Activated CD4-positive, alpha-beta T cell treated with anti-CD3 and anti-CD28 coated beads, Interleukin-2, amount 10 ng/mL, durations not matched to agents 7 days and 5 days (primary cell): ENCODE measurements around the gene PBX1. TPM values are rescaled to one million over a fixed set of nuclear protein-coding genes. Genes with fewer than 3 reads are reported as not detected.

Source experiments
- CTCF ChIA-PET: fragments of 350-600 bp; sonication (Branson Sonifier 250); formaldehyde crosslinking; loops from one replicate; lab custom pipeline; 2021; ENCODE audit warnings: antibody characterized with exemption; lab: Charles Lee
- POLR2A ChIA-PET: fragments of 350-600 bp; sonication (Branson Sonifier 250); formaldehyde crosslinking; loops from one replicate; lab custom pipeline; 2021; ENCODE audit warnings: antibody characterized with exemption; lab: Charles Lee
- DNase-seq: peaks from one replicate; pipeline ENCODE4 v3.0.0-alpha.2; 2020
- H3K27ac Mint-ChIP-seq: one replicate; pipeline ENCODE4 v1.8.0; 2021; ENCODE audit warnings: mild to moderate bottlenecking, moderate library complexity, mixed read lengths
- H3K27me3 Mint-ChIP-seq: one replicate; pipeline ENCODE4 v1.8.0; 2021; ENCODE audit warnings: mixed read lengths
- H3K36me3 Mint-ChIP-seq: one replicate; pipeline ENCODE4 v1.8.0; 2021; ENCODE audit warnings: low read depth, mixed read lengths
- H3K4me1 Mint-ChIP-seq: one replicate; pipeline ENCODE4 v1.8.0; 2021; ENCODE audit warnings: mixed read lengths
- H3K4me3 Mint-ChIP-seq: one replicate; pipeline ENCODE4 v1.8.0; 2021; ENCODE audit warnings: mild to moderate bottlenecking, moderate library complexity, mixed read lengths
- H3K9me3 Mint-ChIP-seq: one replicate; pipeline ENCODE4 v1.8.0; 2021; ENCODE audit warnings: mixed read lengths
- total RNA-seq, 2 experiments: library from RNA; stranded (reverse); gene quantifications; one replicate each; pipeline ENCODE4 v1.2.3, GENCODE V29; 2021

PBX1 gene
- total RNA-seq, 2 experiments from 2014 or later = 0.12 to 0.15 TPM

DNA sequence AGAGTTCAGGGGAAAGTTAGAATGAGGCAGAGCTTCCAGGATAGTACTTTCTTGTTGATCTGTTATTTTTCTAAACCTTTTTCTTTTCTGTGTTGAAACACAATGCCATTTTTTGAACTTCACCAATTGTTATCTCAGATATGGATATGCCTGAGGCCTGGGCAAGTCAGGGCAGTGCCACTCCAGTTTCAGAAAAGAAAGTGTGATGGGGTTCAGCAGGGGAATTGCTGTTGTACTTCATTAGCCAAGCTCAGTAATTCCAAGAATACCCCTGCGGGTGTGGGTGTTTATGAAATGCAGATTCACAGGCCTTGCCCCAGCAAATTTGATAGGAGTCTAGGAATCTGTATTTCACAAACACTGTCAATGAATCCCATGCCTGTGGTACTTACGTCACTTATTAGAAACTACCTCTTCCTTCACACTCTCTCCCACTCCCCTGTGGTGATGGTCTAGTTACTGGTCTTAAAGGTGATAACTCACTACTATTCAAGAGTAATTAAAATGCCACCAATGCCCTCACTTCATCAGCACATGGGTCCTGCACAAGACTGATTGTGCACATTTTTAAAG lies 142.3 kb downstream of the PBX1 start:
- H3K27me3 Mint-ChIP-seq = no peaks in the 10 kb centered on the region
- H3K4me3 Mint-ChIP-seq = no peak overlapping the region
- POLR2A ChIA-PET = interaction anchor here (0.6 kb wide), 1 partner anchor 41 kb away, joined by 3 read pairs; no protein-coding TSS in a partner anchor
- CTCF ChIA-PET = no interaction called here
- H3K9me3 Mint-ChIP-seq = no peaks in the 10 kb centered on the region
- no peaks in the 10 kb centered on the region for H3K36me3 Mint-ChIP-seq
- no peak overlapping the region for H3K27ac Mint-ChIP-seq
- H3K4me1 Mint-ChIP-seq = no peaks in the 10 kb centered on the region
- no peak for DNase-seq

DNA sequence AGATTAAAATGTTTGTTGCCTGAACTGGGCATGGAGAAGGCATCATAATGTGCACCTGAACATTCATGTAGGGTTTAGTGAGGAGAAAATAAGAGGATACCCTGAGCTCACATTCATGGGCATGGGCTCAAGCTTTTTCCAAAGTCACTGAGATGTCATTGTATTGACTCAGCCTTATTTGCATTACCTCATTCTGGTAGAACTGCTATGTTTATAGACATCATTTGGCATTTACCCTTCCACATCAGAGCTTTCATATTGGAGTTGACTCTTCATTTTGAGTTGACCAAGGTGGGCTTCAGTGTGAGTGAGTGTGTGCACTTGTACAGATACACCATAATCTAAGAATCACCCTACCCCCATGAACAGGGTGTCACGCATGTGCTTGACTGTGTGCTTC lies 143.2 kb downstream of the PBX1 start:
- Mint-ChIP-seq H3K27me3 (no peaks in the 10 kb centered on the region), H3K27ac (no peak overlapping the region), H3K36me3 (no peaks in the 10 kb centered on the region), H3K9me3 (no peaks in the 10 kb centered on the region), H3K4me1 (no peaks in the 10 kb centered on the region), H3K4me3 (no peak overlapping the region)
- DNase-seq = no peak
- CTCF ChIA-PET = no interaction called here
- POLR2A ChIA-PET = no interaction called here

DNA sequence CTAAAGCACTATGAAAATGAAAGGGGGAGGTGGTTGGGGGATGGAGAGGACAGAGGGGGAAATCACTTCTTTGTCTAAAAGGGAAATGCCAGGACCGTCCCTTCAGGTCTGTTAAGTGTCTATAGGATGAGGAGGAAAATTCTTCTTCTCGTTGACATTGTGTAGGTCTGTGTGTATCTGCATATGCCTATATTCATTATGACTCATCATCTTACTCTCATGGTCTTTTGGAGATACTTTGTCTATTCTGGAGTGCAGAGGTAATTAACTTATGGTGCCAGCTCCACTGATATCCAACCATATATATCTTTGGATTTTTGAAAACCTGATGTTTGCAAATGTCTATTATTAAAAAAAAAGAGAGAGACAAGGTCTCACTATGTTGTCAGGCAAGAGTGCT lies 143.7 kb downstream of the PBX1 start:
- Mint-ChIP-seq H3K27ac (no peak overlapping the region), H3K27me3 (no peaks in the 10 kb centered on the region), H3K36me3 (no peaks in the 10 kb centered on the region), H3K9me3 (no peaks in the 10 kb centered on the region), H3K4me1 (no peaks in the 10 kb centered on the region), H3K4me3 (no peak overlapping the region)
- no peak for DNase-seq
- ChIA-PET CTCF (no interaction called here), POLR2A (no interaction called here)

DNA sequence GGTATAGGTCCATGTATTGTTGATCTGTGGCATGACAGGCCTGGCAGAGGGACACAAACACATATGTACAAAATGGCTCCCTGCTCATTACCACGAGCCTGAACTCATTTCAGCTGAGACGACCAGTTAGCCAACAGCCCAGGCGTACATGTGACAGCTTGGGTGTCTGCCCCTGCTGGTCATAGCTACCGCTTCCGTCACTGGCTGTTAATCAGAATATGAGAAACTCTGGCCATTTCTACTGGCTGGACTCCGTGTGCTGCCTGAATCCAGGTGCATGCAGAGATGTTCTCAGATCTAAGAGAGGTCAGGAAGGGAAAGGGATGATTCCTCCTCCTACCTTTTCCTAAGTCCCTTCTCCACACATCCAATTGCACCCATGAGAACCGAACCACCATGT lies 144.5 kb downstream of the PBX1 start:
- Mint-ChIP-seq H3K27ac (no peak overlapping the region), H3K27me3 (no peaks in the 10 kb centered on the region), H3K4me1 (no peaks in the 10 kb centered on the region), H3K9me3 (no peaks in the 10 kb centered on the region), H3K4me3 (no peak overlapping the region), H3K36me3 (no peaks in the 10 kb centered on the region)
- ChIA-PET CTCF (no interaction called here), POLR2A (no interaction called here)
- DNase-seq = no peak

DNA sequence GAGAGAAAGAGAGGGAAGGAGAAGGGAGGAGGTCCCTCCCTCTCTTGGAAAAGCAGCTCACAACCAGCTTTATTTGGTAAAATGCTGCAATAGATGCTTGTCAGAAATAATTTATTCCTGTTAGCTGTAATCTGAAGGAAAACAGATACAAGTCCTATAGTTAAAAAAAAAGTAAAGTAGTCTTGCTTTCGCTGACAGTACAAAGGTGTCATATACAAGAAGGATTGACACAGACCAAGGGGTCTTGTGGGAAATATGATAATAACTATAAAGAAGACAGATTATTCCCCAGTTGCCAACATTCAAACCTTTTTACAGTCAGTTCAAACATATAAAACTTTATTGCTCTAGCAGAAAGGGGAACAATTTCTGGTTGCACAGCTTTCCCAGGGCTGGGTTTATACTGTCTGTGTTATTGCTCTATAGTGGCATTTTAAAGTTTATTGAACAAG lies 145.0 kb downstream of the PBX1 start:
- no peak for DNase-seq
- Mint-ChIP-seq H3K4me1 (no peaks in the 10 kb centered on the region), H3K27me3 (no peaks in the 10 kb centered on the region), H3K36me3 (no peaks in the 10 kb centered on the region), H3K9me3 (no peaks in the 10 kb centered on the region), H3K27ac (no peak overlapping the region), H3K4me3 (no peak overlapping the region)
- CTCF ChIA-PET = no interaction called here
- POLR2A ChIA-PET = no interaction called here

DNA sequence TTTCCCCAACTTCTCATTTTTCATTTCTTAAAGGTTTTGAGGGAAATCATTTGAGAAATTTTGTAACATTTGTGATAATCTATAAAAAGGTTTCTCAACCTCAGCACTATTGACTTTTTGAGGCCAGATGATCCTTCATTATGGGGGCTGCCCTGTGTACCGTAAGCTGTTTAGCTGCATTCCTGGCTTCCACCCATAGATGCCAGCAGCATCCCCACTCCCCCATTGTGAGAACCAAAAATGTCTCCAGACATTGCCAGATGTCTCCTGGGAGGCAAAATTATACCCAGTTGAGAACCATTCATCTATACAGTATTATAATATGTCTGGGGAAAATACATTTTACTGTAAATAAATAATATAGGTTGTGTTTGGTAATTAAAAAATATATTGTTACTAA lies 146.0 kb downstream of the PBX1 start:
- Mint-ChIP-seq H3K27me3 (no peaks in the 10 kb centered on the region), H3K27ac (no peak overlapping the region), H3K4me3 (no peak overlapping the region), H3K9me3 (no peaks in the 10 kb centered on the region), H3K4me1 (no peaks in the 10 kb centered on the region), H3K36me3 (no peaks in the 10 kb centered on the region)
- ChIA-PET CTCF (no interaction called here), POLR2A (no interaction called here)
- no peak for DNase-seq

DNA sequence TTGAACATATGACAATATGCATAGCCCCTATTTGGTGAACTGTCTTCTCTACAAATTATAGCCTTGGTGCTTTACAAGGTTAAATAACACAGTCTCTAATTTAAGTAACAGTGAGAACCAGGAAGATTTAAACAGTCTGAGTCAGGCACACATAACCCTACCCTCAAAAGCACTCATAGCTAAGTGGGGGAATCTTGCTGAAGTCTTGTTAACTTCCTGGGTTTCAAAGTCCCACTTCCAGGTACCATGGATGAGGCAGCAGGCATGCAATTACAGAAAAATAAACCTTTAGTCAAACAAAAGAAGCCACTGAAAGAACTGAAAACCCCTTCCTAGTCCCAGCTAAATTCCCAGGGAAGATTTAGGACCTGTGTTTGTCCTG lies 147.6 kb downstream of the PBX1 start:
- CTCF ChIA-PET = no interaction called here
- no peak for DNase-seq
- no peaks in the 10 kb centered on the region for H3K4me1 Mint-ChIP-seq
- no peaks in the 10 kb centered on the region for H3K36me3 Mint-ChIP-seq
- no peak overlapping the region for H3K4me3 Mint-ChIP-seq
- POLR2A ChIA-PET = no interaction called here
- H3K27ac Mint-ChIP-seq = no peak overlapping the region
- H3K27me3 Mint-ChIP-seq = no peaks in the 10 kb centered on the region
- H3K9me3 Mint-ChIP-seq = no peaks in the 10 kb centered on the region

DNA sequence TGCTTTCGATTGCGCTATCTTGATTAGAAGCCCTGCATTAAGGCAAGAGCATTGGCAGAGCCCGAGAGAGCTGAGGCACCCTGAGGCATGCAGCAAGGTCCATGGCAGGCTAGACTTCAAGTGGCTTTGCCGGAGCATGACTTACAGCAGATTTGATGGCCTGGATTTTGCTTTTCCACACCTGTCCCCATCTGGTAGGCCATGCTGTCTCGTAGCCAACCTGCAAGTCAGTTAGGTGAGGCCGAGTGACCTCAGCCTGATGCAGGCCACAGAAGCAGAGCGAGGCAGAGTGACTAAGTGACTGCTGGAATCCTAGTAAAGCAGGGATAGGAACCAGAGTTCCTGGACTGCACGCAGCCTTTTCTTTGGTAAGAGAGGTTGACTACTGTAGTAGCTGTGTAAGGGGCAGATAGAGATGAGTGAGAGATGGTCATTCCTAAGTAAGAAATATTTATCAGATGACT lies 148.9 kb downstream of the PBX1 start:
- DNase-seq = no peak
- no peaks in the 10 kb centered on the region for H3K36me3 Mint-ChIP-seq
- no peaks in the 10 kb centered on the region for H3K9me3 Mint-ChIP-seq
- H3K4me3 Mint-ChIP-seq = no peak overlapping the region
- H3K27ac Mint-ChIP-seq = no peak overlapping the region
- POLR2A ChIA-PET = no interaction called here
- no peaks in the 10 kb centered on the region for H3K27me3 Mint-ChIP-seq
- CTCF ChIA-PET = interaction anchor here (0.7 kb wide), 1 partner anchor 891 kb away, joined by 3 read pairs; no protein-coding TSS in a partner anchor
- no peaks in the 10 kb centered on the region for H3K4me1 Mint-ChIP-seq

DNA sequence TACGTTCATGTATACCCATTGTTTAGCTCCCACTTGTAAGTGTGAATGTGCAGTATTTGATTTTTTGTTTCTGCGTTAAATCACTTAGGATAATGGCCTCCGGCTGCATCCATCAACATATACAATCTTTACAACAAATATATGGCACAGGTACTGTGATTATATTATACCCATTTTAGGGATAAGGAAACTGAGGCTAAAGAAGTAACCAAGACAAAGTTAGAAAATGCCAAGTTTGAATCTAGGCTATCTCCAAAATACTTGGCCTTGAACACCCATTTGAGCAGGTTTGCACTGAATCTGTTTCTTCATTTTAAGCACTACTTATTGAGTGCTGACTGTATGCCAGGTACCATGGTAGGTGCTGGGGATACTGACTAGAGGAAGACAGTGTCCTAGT lies 149.6 kb downstream of the PBX1 start:
- Mint-ChIP-seq H3K27ac (no peak overlapping the region), H3K27me3 (no peaks in the 10 kb centered on the region), H3K9me3 (no peaks in the 10 kb centered on the region), H3K4me1 (no peaks in the 10 kb centered on the region), H3K4me3 (no peak overlapping the region), H3K36me3 (no peaks in the 10 kb centered on the region)
- ChIA-PET POLR2A (no interaction called here), CTCF (no interaction called here)
- no peak for DNase-seq

DNA sequence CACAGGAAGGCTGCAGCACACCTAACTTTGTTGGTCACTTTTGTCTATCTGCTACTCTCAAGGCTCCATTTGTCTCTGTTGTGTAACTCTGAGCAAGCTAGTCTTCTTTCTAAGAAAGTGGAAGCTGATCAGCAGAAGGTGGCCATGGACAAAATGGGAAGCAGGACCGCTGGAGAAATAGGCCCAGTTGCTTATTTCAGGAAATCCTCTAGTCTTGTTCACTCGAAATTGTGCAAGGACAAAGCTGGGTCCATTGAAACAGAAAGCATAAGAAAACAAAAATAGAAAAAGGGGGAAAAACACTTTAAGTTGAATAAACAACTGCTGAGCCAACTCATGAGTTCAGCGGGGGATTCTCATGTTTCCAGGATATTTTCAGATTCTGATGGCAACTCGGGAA lies 150.1 kb downstream of the PBX1 start:
- ChIA-PET CTCF (no interaction called here), POLR2A (no interaction called here)
- H3K27me3 Mint-ChIP-seq = no peaks in the 10 kb centered on the region
- H3K36me3 Mint-ChIP-seq = no peaks in the 10 kb centered on the region
- H3K4me1 Mint-ChIP-seq = no peaks in the 10 kb centered on the region
- DNase-seq = no peak
- no peaks in the 10 kb centered on the region for H3K9me3 Mint-ChIP-seq
- no peak overlapping the region for H3K27ac Mint-ChIP-seq
- H3K4me3 Mint-ChIP-seq = no peak overlapping the region

DNA sequence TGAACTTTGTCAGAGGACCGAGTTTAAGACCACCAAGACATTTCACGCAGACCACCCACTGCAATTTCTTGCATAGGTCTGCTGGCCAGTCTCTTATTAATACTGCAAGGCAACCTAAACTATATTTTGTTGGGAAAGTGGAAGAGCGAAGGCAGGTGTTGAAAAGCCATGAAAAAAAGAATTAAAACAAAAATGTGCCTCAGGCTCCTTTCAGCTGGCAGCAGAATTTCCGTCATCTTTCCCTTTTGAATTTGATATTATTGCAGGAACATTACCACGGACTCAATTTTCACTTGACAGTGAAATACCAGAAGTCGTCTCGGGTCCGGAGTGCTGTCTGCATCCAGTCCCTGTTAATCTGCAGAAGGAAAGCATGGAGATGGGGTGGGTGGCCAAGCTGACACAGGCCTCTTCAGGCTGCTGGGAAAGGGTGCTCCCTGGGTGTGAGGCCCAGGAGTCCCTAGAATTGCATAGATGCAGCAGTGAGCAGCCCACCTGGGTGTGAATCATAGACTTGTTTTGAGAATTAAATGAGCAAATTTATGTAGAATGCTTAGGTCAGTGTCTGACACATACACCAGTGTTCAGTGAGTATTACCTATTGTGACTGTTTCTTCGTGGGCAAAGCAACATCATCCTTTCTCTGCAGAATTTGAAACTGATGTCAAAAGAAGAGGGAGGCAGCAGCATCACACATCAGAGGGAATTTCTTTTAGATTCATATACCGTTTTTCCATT lies 150.7 kb downstream of the PBX1 start:
- Mint-ChIP-seq H3K9me3 (no peaks in the 10 kb centered on the region), H3K4me1 (no peaks in the 10 kb centered on the region), H3K27ac (no peak overlapping the region), H3K27me3 (no peaks in the 10 kb centered on the region), H3K36me3 (no peaks in the 10 kb centered on the region), H3K4me3 (no peak overlapping the region)
- ChIA-PET POLR2A (no interaction called here), CTCF (no interaction called here)
- DNase-seq = no peak

DNA sequence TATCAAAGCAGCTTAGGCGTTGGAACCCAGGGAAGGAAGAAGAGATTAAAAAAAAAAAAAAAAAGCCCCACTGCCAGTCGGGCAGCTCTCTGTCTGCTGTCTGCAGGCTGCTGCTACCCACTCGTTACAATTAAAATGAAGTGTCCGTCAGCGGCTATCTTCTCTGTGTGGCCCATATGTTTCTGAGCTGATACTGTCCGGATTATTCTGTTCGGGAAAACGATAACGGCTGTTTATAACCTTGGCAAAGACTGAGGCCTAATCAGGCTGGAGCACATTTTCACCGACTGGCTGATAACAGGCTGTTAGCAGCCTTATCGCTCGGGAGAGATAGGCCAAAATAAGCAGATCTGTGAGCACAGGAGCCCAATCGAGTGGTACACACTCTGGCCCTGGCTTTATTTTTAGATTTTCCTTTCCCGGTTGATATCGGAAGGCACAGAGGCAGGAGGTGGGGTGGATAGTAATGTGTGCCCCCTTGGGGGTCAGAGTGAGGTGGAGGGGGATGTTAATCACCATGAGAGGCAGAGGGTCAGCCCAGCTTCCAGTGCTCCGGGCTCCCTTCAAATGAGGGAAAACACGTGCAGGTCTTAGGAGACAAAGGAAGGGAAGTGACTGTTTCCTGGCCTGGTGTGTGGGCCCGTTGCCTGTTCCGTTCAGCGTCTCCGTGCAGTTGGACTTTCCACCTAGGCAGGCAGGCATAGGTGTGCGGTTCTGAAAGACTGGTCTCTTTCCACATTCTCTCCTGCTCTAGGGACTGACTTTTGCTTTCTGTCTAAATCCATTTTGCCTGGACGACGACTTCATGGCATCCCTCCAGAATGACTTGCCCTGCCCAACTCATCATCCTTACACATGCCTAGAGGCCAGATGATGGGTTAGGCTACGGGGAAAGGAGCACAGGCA lies 153.4 kb downstream of the PBX1 start:
- POLR2A ChIA-PET = no interaction called here

More for the DNA sequence above, 153.4 kb downstream of the PBX1 start:
- Mint-ChIP-seq H3K9me3 (no peaks in the 10 kb centered on the region), H3K4me3 (no peak overlapping the region), H3K27me3 (no peaks in the 10 kb centered on the region), H3K36me3 (no peaks in the 10 kb centered on the region), H3K4me1 (no peaks in the 10 kb centered on the region), H3K27ac (no peak overlapping the region)
- CTCF ChIA-PET = interaction anchor here (0.9 to 1.1 kb wide), 2 partner anchors 12 to 52 kb away, joined by 3 read pairs; no protein-coding TSS in a partner anchor
- DNase-seq = no peak
